CD1c-positive myeloid dendritic cell (primary cell): ENCODE results near the gene ZNF304.
"Not testable (repeated sequence)": the region's sequence is repeated elsewhere in the genome, so short reads cannot be mapped to it uniquely, and the experiment has no call there.

Experiments
- DNase-seq: peaks from one replicate; pipeline ENCODE4 v3.0.0-alpha.2; 2016; ENCODE audit errors: extremely low spot score

ZNF304 gene

GRCh38 chr19:57362419-57362818 lies 11.3 kb downstream of the ZNF304 start:
- DNase-seq, result no peak

DNA sequence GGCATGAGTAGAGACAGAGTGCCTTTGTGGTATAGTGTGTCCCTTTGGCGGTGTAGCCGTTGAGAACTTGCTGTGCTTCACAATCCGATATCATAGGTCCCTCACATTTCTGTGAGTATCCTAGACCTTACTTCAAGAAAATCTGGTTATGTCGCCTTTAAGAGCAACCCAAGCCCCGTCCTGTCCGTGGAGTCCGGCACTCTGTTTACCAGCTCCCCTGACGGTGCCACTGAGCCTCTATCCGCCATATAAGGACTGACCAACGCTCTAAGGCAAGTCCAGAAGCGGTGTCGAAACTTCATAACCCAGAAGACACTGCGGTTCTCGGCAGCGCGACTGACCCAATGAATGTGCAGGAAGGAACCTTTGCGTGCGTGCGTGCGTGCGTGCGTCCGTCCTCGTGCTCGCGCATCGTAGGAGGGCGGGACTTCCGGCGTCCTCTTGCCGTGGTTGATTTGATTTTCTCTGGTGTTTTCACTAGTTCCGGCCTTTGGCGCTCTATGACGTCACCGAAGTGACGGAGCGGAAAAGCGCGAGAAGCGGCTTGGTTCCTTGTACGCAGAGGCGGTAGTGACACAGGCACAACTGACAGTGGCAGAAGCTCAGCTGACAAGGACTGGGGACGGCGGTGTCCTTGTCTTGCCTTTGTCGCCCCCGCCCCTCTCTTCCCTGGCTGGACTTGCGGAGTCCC lies 12.1 kb downstream of the ZNF304 start, which contains the start of the genes TRAPPC2B and ZNF547:
TSS of gene TRAPPC2B (plus strand) at position 555 of the 691 bp plus-strand sequence. CDS start 1,283 bp downstream, outside the sequence.
TSS of gene ZNF547 (plus strand) at position 555 of the 691 bp plus-strand sequence. CDS start 5,005 bp downstream, outside the sequence.
- DNase-seq, result peak; percentile 100

DNA sequence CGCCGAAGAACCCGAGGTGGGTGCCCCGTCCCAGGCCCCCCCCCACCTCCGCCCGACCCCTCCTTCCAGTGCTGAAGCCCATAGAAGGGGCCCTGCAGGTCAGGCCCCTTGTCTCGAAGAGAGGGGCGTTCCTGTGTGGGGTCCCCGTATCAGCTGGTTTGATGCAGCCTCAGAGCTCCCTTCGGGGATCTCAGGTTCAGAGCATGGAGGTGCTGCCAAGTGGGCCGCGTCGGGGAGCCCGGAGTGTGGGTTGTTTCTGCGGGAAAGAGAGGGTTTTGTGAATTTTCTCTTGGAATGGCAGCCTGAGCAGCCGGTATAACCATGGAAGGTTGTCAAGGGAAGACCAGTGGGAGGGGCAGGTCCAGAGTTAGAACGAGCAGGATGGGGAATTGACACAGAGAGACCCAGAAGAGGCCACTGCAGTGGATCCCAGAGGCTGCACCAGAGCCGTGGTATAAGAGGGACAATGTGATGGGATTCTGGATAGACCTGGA lies 12.7 kb downstream of the ZNF304 start:
- DNase-seq, result no peak

DNA sequence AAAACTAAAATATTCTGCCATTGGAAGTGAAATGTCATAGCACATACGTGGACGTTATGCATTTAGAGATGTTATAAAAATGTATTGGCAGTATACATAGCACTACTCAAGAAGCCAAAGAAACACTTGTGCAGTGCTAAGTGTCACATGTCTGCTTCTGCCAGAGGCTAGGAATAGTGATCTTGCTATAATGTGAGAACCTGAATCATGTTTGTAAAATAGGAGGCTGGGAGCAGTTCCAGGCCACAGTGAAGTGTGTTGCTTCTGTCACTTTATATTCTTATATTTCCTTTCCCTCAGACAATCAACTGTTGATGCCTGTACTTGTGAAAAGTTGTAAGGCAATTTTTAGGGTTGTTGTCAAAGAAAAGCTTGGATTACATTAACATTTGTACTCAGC lies 15.7 kb downstream of the ZNF304 start:
- no peak for DNase-seq

- DNase-seq, result no peak
Measured at GRCh38 chr19:57374179-57374578, 23.1 kb downstream of the ZNF304 start.

- DNase-seq, result not testable (repeated sequence)
Measured at GRCh38 chr19:57374647-57375046, 23.6 kb downstream of the ZNF304 start.

DNA sequence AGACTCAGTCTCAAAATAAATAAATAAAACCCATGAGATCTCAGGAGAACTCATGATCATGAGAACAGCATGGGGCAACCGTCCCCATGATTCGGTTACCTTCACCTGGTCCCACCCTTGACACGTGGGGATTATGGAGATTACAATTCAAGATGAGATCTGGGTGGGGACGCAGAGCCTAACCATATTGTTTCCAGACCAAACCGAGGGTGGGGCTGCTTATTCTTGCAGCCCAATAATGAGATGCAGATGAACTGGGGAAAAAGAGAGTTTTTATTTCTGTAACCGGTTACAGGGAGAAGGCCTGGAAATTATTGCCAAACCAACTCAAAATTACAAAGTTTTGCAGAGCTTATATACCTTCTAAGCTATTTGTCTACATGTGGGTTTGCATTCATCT lies 25.1 kb downstream of the ZNF304 start:
- no peak for DNase-seq

DNA sequence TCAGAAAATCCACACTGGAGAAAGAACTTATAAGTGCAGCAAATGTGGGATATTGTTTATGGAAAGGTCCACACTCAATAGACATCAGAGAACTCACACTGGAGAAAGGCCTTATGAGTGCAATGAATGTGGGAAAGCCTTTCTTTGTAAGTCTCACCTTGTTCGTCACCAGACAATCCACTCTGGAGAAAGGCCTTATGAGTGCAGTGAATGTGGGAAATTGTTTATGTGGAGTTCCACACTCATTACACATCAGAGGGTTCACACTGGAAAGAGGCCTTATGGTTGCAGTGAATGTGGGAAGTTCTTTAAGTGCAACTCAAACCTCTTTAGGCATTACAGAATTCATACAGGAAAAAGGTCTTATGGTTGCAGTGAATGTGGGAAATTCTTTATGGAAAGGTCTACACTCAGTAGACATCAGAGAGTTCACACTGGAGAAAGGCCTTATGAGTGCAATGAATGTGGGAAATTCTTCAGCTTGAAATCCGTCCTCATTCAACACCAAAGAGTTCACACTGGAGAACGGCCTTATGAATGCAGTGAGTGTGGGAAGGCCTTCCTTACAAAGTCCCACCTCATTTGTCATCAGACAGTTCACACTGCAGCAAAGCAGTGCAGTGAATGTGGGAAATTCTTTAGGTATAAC lies 26.6 kb downstream of the ZNF304 start:
- no peak for DNase-seq

GRCh38 chr19:57380923-57381322 lies 29.9 kb downstream of the ZNF304 start:
- no peak for DNase-seq

GRCh38 chr19:57382806-57383488 lies 31.9 kb downstream of the ZNF304 start:
- DNase-seq, result no peak

GRCh38 chr19:57389194-57389729 lies 38.2 kb downstream of the ZNF304 start:
- DNase-seq, result no peak

- peak; percentile 98 for DNase-seq
Measured at GRCh38 chr19:57389730-57390598, 38.9 kb downstream of the ZNF304 start, which contains the start of gene ZNF548. TSS of gene ZNF548 (plus strand) at chr19:57389854. CDS start at chr19:57390100, 246 bp downstream.

- DNase-seq, result no peak
Measured at GRCh38 chr19:57395710-57396109, 44.6 kb downstream of the ZNF304 start.

DNA sequence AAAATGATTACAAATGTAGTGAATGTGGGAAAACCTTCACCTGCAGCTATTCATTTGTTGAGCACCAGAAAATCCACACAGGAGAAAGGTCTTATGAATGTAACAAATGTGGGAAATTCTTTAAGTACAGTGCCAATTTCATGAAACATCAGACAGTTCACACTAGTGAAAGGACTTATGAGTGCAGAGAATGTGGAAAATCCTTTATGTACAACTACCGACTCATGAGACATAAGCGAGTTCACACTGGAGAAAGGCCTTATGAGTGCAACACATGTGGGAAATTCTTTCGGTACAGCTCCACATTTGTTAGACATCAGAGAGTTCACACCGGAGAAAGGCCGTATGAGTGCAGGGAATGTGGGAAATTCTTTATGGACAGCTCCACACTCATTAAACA lies 47.8 kb downstream of the ZNF304 start:
- no peak for DNase-seq

DNA sequence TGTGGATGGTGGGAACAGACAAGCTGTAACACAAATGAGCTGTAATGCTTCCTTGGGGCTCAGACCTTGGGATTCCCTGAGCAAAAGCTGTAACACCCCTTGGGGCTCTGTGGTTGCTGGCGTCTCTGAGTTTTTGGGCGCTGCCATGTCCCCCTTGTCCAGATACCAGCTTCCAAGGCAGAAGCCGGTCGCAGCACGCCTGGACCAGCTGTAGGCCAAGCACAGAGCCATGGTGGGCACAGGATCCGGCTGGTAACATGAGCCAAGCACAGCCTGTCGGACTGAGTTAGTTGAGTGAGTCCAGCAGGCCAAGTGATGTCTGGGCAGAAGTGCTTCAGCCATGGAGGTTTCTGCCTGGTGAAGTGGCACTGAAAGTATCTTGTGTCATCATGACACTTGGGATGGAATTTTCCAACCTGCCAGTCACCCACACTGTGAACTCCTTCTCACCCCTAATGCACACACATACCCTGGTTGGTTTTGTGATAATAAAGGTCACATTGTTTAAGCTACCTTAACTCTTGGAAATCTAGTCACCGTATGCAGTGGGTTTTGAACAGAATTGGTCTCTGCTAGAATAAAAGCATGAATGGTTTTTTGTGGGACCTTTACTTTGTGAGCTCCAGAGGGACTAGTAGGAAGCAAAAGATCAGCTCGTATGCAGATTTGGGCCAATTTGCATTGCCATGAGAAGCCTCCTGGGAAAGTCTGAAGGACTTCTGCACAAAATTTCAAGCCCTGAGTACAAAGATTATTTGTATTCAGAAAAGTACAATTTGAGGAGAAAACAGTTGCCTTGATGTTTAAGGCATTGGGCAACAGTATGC lies 52.9 kb downstream of the ZNF304 start:
- DNase-seq, result no peak

GRCh38 chr19:57406516-57407123 lies 55.5 kb downstream of the ZNF304 start:
- peak; percentile 54 for DNase-seq
